HG02610 (cell line): Measurements from ENCODE around the gene ST6GAL1.

Source experiments
- ATAC-seq: cut with Tn5 transposase; IDR thresholded peaks from one replicate; pipeline ENCODE4 v1.9.1; 2021; ENCODE audit warnings: mild to moderate bottlenecking, moderate library complexity; ENCODE audit not compliant: unreplicated experiment

ST6GAL1 gene

DNA sequence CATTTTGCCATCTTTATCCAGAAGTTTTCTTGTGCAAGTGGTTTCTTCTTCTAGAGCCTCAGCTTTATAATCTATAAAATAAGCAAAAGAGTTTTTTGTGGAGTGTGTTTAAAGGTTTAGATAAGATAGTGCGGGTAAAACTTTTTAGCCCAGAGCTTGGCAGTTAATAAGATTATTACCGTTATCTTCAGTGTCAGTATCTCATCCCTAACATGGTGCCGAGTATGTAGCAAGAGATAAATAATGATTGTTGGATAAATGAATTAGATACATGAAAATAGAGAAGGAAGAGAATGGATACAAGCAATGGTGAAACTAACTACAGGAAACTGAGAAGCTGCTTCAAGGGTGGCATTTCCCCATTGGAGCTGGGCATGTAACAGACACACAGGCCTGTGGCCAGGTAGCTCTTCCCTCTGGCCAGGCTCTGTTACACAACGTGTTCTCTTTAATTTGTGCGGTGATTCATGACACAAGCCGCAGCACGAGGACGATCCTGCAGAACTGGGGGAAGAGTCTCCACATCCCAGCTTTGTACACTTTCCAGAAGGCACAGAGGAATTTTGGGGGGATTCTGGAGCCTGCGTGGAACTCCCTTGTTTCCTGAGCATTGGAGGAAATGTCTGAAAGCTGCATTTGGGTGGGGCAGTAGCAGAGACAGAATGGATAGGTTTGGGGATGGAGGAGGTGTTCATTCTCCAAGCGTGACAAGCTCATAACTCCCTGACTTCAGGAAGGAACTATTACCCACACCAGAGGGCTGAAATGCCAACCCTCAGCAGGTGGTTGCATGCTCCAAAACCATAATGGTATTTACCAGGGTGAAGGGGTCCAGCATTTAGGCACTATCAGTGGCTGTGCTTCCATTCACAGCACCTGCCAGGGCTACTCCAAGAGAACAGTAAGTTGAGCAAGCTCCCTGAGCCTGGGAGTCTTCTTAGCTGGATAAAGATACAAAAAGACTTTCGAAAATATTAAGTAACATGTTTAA lies 14.2 kb upstream of the ST6GAL1 start:
- ATAC-seq = no peak

DNA sequence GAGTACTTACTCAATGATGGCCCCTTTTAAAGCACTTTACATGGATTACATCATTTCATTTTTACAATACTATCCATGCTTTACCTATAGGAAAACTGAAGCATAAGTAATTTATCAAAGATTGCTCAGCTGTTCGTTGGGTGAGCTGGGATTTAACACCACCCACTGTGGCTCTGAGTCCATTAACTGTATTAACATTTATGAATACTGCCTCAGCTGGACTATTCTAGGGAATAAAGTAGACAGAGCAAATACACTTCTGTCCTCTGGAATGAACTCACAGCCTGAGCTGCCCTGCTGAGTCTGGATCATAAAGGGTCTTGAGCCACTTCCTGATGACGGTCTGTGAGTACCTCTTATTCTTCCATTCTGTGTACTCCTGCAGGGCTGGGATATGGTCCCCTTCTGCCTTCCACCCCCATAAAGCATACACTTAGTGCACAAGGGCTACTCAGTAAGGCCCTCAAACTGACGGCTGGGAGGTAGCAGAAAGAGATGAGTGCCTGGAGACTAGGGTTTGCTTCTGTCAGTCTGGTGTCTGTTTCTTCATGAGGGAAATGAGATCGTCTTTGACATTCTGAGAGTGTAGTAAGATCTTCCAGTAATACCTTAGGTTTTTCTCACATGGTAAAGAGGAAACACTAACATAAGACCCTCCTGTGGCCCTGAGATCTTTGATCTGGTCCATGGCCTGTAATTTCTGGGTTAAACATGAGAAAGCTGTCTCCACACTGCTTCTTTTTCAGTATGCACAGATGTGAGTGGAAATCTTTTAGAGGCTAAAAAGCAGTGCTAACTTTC lies 12.6 kb upstream of the ST6GAL1 start:
- ATAC-seq = no peak

DNA sequence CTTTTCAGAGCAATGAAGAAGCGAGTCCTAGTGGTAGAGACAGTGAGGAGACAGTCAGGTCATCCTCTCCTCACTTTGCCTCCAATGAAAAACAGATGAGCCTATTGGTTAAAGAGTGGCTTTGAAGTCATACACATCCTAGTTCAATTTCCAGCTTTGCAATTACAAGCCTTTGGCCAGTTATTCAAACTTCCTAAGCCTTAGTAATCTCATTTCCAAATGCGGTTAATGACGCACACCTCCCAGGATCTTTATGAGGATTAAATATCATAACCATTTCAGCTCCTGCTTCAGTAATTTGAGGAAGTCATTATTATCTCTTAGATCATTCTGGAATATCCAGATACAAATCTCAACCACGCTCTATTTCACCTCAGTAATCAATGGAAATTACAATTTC lies 10.0 kb upstream of the ST6GAL1 start:
- ATAC-seq = no peak

DNA sequence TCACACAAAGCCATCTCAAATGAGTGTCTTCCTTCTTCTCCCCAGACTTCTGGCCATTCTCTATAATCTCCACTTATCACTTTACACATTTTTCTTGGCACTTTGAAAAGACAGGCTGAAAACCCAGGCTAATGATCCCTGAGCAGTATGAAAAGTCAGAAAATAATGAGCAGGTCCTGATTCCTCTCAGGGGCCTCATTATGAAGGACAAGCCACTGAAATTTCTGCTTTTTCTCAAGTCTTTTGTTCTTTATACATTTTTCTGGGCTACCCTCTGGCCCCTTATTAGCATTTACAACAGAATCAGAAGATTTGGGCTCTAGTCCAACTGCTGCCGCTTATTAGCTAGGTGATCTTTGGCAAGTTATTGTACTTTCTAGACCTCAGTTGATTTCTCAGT lies 9.5 kb upstream of the ST6GAL1 start:
- no peak for ATAC-seq

DNA sequence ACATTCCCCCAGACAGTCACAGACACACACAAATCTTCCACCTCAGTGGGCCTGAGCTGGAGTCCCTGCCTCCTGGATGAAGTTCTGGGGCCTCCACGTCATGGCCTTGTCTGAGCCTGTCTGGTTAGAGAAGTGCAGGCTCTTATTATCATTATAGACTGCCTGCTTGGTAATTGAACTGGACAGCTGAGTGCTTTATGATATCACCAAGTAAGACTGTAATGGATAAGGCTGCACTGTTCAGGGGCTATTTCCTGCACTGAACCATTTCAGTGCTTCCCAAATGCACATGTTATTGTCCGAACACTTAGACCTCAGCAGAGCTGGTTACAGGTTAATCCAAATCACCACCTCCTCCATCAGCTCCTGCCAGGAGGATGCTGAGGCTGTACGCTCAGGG lies 8.7 kb upstream of the ST6GAL1 start:
- no peak for ATAC-seq

DNA sequence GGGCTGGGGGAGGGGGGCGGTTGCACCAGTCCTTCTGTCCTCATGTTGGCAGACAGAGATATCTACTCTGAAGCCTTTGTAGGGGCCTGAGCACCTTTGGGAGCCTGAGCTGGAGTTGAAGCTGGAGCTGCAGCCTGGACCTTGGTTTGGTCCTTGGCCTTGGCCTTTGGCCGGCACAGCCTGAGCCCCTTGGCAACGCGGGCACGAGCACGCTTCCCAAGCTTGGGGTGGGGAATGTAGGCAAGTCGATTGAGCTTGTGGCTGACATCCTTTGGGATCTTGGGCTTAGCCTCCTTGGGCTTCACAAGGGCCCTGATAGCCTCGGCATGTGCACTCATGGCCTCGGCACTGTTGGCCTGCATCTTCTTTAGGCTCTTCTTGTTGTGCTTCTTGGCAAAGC lies 8.1 kb upstream of the ST6GAL1 start:
- ATAC-seq = no peak

DNA sequence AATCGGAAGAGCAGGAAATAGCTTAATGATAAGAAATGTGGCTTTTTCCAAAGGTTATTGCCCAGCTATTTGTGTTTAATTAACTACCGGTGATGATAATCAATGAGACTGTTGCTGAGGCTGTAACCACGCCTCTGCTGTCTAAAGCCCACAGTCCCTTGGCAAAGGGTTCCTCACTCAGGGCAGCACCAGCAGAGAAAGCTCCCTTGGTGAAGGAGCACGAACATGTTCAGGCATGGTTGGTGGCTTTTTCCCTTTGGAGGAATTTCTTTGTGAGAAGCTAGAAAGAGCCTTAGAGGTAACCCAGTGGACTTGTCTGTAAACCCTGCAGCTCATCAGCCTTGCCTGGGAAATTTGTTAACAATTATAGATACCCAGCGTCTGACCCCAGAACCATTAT lies 7.5 kb upstream of the ST6GAL1 start:
- no peak for ATAC-seq

DNA sequence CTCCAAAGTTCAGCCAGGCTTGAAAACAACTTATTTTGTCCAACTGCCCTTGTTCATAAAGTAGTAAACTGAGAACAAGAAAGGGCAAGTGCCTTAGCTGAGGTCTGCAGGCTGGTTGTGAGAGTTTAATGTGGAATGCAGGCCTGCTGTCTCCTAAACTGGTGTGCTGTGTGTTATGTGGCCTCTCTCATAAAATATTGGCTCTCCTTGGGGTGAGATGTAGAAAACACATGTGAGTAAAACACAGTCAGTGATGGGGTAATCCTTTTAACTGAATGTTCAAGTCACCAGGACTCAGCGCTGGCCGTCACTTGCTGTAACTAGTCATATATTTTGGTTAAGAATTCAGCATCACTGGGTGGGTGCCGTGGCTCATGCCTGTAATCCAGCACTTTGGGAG lies 7.1 kb upstream of the ST6GAL1 start:
- no peak for ATAC-seq

DNA sequence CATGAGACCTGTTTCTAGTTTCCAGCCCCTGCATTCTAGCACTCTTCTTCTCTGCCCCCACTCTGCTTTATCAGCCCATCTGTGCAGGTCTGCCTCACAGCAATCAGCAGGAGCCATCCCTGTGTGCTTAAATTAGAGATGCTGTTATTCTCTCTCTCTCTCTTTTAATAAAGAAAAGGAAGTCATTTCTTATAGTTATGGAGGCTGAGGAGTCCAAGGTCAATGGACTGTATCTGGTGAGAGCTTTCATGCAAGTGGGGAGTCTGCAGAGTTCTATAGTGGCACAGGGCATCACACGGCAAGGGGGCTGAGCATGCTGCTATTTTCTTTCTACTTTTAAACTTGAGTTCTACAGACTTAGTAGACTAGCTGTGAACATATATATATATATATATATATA lies 4.5 kb upstream of the ST6GAL1 start:
- no peak for ATAC-seq

DNA sequence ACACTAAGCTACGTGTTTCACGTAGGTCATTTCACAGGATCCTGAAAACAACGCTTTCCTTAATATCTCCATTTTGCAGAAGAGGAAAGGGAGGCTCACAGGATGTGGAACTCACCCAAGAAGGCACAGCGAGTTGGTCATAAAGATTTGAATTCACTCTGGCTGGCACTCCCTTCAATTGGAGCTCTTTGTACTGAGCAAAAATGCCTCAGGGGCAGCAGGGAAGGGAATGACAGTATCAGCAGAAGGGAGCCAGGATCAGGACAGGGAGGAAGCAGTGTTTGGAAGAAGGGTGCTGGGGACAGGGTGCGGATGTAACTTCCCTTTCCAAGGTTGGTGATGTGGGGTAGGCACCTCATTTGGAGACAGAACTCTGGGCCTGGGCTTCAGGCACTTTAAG lies 1.1 kb upstream of the ST6GAL1 start:
- no peak for ATAC-seq

DNA sequence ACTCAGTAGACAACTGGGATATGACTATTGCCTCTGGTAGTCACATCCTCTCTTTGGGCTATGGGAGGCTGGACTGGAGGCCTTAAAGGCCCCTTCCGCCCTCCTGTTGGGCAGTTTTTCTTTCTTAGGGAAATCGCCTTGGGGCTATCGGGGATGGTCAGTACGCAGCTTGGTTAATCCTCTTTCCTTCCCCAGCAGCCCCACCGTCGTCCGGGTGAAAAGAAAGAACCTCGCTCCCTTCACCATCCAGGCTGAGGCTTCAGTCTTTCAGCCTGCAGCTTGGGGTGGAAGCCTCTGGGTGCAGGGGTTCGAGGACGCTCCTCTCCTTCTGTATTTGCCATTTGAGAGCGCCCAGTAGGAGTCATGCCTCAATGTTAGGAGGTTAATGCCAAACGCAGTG lies 641 bp upstream of the ST6GAL1 start:
- ATAC-seq = no peak

DNA sequence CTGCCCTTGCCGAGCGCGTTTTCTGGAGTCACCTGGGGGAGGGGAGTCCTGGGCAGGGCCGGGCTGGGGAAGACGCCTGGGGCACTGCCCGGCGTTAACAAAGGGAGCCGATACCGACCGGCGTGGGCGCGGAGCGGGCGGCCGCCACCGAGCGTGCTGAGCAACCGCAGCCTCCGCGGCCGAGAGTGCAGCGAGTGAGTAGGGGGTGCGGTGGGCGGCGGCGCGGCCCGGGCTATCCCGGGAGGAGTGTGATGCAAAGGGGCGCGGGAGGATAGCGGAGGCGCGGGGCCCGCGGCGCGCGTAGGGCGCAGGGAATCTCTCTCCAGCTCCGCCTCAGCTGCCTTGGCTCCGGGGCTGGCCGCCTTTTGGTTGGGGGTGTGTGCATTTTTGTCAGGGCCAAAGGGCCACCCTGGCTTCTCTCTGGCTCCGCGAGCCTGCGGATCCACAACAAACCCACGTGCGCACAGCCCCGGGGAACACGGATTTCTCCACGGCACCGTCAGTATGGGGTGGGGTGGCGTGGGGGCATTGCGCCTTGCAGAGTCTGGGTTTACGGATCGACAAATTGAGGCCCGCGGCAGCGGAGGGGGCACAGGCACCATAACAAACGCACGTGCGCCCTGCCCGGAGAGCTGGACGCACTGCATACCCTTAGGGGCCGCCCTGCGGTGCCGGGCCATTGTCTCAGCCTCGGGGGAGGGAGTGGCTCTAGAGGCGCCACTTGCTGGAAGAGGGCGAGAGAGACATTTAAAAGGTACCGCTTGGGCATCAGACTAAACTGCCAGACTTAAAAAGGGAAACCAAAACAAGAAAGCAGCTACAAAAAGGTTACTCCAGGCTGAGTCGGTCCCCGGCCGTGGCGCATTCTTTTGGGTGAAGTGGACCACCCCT lies 560 bp downstream of the ST6GAL1 start:
- peak; percentile 67 for ATAC-seq

DNA sequence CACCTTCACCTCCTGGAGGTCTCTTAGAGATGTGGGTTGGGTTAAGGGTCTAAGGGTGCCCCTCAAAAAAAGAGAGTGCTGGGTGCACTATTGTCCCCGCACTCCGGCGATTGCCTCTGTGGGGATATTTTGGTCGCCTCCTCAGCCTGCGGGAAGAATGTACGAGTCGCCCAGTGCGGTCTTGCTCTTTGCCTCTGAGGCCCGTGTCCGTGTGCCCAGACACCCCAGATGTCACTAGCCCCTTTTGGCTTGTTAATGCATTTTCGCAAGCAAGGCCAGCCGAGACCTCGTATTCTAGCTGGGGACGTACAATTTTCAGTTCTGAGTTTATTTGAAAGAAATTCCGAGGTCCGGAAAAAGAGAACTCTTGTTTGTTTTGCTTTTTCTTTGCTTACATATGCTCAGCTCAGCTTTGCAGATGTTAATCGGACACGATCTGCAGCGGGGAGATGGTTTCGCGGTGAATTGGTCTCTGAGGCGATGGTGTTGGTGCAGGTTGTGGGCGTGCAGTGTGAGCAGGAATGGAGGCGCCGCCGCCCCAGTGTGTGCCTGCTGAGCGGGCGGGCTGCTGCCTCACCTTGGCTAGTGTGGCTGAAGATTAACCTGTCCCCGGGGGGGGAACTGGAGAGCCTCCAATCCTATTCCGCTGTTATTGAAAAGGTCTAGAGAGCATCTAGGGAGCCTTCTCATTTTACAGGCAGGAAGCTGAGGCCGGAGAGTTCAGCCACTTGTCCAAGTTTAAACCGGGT lies 1.4 kb downstream of the ST6GAL1 start:
- ATAC-seq = peak; percentile 31

DNA sequence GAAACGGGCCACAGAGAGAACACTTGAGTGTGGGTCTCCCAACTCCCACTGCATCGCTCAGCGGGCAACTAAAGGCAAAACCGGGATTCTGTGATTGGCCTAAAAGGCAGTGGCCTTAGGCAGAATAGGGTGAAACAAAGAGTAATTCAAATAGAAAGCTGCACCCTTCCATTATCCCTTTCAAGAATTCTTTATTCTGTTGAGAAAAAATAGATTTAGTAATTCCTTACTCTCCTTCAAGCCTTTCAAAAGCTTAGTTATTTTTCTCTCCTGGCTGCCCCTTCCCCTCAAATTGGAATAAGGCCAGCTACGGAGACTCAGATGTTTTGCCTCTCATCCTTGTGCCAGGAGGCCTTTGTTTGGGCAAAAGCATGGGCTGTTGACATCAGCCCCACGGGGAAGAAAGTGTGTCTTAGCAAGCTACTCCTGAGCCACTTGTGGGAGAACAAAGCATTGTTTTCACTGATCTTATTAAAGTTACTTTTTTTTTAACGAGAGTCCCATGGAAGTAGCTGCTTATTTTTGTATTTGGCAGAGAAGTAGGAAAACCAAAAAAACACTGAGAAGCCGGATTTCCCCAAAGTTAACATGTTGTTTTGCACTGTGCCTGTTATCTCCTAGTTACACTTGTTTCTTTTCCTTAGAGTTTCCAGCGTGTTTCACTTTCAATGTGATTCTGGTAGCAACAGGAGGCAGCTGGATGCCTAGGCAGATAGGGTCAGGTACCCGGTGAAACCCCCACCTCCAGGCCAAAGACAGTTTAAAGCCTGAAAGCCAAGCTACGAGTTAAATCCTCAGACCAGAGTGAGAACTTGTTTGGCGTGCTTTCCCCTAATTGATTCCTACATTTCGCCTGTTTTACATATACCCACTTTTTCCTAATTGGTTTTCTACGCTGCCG lies 2.2 kb downstream of the ST6GAL1 start:
- ATAC-seq = no peak

DNA sequence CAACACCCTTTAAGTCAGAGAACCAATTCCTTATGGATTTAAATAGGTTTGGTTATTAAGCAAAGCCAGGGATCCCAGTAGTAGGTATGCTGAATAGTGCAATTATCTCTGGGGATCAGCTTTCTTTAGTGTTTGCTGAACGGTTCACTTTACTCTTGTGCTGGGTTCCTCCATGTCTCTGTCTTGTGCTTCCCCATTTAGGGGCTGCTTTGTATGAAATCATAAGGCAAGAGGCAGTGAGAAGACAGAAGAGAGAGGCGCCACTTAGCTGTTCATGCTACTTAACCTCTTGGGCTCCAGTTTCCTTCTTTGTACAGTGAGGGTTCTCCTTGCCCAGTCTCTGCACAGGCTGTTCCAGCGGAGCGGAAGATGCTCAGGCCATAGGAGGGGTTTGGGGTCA lies 3.5 kb downstream of the ST6GAL1 start:
- ATAC-seq = no peak

DNA sequence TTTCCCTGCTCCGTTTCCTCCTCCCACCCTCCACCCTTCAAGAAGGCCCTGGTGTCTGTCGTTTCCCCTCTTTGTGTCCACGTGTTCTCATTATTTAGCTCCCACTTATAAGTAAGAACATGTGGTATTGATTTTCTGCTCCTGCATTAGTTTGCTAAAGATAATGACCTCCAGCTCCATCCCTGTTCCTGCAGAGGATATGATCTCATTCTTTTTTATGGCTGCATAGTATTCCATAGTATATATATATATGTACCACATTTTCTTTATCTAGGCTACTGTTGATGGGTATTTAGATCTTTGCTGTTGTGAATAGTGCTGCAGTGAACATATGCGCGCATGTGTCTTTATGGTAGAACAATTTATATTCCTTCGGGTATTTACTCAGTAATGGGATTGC lies 4.8 kb downstream of the ST6GAL1 start:
- ATAC-seq = no peak

DNA sequence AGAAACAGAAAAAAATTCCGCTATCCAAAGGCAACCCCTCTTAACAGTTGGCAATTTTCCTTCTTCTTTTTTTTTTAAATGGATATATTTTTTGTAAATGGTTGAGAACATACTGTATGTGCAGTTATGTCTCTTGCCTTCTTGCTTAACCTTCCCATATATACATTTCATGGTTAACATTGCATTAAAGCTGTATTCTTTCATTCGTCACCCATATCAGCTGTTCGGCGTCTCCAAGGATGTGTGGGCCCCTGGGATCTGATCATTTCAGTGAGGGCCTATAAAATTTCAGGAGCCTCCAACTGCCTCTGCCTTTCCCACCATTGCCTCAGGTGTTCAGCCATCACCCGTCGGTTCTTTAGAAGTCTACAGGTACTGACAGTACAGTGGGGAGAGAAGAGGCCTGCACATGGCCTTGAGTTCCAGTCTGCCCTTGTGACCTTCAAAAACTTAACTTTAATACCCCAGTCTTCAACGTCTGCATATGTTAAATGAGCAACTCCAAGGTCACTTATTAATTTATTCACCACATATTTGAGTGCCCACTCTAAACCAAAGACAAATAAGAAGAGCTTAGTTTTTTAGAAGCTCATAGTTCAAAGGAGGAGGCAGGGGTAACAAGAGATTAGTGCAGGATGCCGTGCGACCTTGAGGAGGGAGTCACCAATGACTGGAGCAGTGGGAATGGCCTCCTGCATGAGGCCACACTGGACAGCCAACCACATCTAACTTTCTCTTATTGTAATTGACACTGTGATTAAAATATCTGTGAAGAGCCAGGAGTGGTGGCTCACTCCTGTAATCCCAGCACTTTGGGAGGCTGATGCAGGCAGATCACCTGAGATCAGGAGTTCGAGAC lies 6.9 kb downstream of the ST6GAL1 start:
- ATAC-seq = no peak

DNA sequence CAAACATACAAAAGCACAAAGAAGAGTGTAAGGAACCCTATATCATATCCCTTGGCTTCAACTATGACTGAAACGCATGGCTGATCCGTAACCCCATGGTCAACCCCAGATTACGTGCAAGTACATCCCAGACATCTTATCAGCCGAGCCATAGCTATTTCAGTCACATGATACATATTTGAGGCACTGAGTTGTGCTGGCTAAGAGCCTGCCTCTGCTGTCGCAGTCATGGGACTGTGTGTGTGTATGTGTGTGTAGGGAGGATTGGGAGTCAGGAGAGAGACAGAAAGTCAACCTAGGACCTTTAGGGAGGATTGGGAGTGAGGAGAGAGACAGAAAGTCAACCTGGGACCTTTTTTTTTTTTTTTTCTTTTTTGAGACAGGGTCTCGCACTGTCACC lies 8.4 kb downstream of the ST6GAL1 start:
- ATAC-seq = no peak
